Stimulated activated CD4-positive, alpha-beta T cell treated with anti-CD3 and anti-CD28 coated beads, Interleukin-4, amount 100 ng/mL, for 1 hour (primary cell): ENCODE measurements around the gene SURF6.
"Not testable (repeated sequence)": the region's sequence is repeated elsewhere in the genome, so short reads cannot be mapped to it uniquely, and the experiment has no call there.

Source experiments
- DNase-seq: peaks from one replicate; pipeline ENCODE4 v3.0.0-alpha.2; 2020

The SURF6 gene

DNA sequence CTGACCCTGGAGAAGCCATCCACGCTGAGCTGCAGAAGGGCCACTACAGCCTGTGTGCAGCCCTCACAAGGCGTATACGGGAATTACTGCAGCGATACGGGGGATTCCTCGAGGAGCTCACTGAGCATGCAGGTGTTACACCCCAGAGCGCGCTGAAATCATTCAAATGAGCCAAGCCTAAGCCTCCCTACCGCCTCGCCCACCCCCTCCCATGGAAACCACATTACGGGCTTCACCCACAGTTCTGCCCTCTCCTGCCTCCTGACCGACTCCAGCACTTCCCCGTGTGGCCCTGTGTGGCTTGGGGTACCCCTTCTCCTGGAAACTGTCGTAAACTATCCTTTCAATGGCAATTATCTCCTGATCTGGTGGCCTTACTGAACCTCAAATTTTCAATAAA, 13.3 kb downstream of the SURF6 start:
- no peak for DNase-seq

GRCh38 chr9:133321411-133321935, 14.5 kb downstream of the SURF6 start:
- DNase-seq: no peak

- no peak for DNase-seq
These were observed 15.5 kb downstream of the SURF6 start for GRCh38 chr9:133320421-133320881.

DNA sequence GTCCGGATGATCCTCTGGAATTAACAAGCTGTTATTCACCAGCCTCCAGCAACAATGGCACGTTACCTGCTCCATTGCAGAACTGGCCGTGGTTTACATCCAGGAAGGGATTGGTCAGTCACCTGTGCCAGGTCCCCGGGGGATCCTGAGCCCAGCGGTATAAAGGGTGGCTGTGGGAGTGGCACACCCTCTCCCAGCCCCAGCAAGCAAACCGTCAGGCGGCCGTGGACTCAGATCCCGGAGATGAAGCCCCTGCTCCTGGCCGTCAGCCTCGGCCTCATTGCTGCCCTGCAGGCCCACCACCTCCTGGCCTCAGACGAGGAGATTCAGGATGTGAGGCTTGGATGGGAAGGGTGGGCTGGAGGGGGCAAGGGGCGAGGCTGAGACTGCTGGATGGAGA, 18.4 kb downstream of the SURF6 start:
- DNase-seq: not testable (repeated sequence)

DNA sequence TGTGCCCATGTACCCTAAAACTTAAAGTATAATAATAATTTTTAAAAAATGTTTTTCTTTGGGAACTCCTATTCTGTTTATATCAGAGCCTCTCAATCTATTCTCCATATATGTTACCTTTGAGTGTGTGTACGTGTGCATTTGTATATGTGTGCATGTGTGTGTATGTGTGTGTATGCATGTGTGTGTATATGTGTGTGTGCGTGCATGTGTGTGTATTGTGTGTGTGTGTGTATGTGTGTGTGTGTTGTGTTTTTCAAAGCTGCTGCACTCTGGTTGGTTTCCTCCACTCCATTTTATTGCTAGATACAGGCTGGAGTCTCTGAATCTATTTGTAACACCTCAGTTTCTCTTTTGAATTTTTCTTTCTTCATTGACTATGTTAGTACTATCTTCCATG, 20.0 kb downstream of the SURF6 start:
- DNase-seq: no peak

DNA sequence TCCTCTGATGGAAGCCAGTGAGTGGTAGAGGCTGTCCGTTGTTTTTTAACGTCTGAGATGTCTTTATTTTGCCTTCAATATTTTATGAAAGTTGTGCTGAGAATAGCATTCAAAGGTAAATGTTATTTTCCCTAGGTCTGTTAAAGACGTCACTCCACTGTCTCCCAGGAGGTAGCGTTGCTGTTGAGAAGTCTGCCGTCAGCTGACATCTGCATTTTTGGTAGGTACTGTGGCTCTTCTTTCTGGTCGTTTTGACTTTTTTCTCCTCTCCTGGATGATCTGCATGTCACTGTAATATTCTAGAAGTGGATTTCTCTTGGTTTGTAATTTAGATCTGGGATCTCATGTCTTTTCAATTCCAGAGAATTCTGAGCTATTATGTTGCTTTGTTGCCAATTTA, 26.4 kb downstream of the SURF6 start:
- no peak for DNase-seq

DNA sequence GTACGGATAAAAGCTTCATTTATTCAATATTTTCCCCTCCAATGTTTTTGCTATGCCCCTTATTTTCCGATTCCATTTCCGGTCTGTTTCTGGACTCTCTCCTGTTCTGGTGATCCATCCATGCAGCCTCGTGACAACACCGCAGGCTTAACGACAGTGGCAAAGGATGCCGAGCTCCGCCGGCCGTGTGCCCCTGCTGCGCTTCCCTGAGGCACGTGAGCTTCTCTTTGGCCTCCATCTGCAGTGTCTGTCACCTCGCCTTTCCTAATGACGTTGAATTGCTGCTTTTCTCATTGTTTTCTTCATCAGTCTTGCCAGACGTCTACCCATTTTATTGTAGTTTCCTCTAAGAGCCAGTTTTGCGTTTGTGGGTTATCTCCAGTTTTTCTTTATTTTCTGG, 28.7 kb downstream of the SURF6 start:
- no peak for DNase-seq

GRCh38 chr9:133306242-133307204, 29.5 kb downstream of the SURF6 start:
- no peak for DNase-seq

DNA sequence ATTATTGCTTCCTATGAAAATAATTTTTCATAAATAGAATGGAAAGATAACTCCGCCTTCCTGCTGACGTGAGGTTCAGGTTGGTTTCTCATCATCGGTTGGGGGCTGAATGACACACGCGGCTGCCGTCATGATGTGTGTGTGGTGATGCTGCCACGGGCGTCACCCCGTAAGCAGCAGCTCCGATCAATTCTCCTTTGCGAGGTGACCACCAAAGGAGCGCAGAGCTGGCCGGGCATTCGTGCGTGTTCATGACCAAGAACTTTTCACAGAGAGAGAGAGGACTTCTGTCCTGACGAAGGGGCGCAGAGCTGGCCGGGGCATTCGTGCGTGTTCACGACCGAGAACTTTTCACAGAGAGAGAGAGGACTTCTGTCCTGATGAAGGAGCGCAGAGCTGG, 30.3 kb downstream of the SURF6 start:
- no peak for DNase-seq

- no peak for DNase-seq
These were observed 31.3 kb downstream of the SURF6 start for GRCh38 chr9:133304477-133305377.

DNA sequence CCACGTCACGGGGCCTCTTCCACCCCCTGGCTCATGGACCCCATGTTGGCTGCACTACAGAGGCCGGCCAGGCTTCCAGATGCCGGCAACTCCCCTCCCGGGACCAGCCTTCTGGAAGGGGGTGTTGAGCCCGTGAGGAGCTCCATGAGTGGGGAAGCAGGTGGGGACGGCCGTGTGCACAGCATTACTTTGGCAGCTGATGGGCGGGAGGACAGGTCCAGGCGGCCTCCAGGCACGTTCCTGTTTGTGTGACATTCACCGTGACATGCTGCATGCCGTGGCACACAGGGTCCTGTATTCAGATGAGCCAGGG, 31.9 kb downstream of the SURF6 start:
- DNase-seq: no peak

DNA sequence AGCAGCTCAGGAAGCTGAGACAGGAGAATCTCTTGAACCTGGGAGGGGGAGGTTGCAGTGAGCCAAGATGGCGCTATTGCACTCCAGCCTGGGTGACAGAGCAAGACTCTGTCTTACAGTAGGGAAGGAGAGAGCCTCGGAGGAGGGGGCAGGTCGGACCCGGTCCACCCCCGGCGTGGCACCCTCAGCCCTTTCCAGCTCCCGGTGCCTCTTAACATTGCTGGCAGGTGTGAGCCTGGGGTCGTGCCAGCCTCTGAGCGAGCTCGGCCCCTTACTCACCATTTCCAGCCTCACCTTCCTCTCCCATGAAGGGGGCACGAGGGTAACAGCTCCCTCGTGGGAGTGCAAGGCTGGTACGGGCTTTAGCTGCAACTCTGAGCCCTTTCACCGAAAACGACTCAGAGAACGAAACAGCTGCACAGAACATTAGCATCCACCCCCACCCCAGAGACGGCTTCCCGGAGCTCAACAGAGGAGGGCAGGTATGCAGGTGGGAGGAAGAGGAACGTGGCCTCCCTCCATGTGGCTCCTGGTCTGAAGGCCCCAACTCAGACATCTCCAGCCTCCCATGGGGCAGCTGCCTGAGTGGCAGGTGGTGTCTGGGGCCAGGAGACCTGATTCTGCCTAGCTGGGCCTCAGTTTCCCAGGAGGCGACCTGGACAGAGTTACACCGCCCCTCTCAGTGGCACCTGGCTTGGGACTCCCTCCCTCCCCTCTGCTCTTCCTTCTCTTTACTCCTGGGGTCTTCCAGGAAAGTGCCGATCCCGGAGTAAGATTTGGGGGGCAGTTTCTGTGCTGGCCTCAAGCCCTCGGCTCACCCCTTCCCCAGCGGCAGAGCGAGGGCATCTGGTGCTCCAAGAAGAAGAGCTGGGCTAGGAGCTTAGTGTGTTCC, 32.5 kb downstream of the SURF6 start:
- no peak for DNase-seq

GRCh38 chr9:133301253-133302230, 34.4 kb downstream of the SURF6 start:
- DNase-seq: no peak

DNA sequence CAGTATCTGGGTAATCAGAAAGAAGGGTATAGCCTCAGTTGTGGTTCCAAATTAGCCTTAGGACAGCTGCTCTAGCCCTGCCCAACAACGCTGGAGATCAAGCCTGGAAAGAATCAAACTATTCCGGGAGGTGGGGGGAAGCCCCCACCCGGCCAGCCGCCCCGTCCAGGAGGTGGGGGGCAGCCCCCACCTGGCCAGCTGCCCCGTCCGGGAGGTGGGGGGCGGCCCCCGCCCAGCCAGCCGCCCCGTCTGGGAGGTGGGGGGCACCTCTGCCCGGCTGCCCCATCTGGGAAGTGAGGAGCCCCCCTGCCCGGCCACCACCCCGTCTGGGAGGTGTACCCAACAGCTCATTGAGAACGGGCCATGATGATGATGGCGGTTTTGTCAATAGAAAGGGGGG, 36.0 kb downstream of the SURF6 start:
- DNase-seq: not testable (repeated sequence)

GRCh38 chr9:133294257-133294656, 41.7 kb downstream of the SURF6 start:
- no peak for DNase-seq

- DNase-seq: no peak
These were observed 45.2 kb downstream of the SURF6 start for GRCh38 chr9:133290751-133291302.

GRCh38 chr9:133286523-133286922, 49.5 kb downstream of the SURF6 start:
- no peak for DNase-seq

DNA sequence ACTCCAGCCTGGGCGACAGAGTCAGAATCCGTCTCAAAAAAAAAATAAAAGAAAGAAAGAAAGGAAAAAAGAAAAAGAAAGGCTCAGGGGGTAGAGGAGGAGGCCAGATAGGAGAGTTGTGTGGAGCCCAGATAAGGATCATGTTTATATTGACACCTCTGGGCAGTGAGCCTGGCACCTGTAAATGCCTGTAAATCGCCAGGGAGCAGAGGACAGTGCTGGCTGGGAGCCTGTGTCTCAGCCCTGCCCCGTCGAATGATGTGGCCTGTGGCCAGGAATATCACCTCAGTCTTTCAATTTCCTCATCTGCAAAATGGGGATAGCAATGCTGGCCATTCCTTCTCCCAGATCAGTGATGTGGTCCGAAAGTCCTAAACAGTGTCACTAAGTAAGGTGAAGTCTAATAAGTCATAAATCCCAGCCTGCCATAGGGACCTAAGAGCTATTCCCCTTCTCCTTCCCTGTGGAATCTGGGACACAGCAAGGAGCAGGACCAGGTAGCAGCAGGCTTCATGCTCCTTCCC, 50.7 kb downstream of the SURF6 start:
- DNase-seq: no peak

DNA sequence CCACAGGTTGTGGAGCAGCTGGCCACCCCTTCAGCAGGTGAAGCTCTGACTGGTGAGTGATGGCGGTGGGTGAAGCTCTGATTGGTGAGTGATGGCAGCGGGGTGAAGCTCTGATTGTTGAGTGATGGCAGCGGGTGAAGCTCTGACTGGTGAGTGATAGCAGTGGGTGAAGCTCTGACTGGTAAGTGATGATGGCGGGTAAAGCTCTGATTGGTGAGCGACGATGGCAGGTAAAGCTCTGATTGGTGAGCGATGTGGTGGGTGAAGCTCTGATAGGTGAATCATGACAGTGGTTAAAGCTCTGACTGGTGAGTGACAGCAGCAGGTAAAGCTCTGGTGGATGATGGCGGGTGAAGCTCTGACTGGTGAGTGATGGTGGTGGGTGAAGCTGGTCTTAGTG, 51.6 kb downstream of the SURF6 start:
- DNase-seq: no peak

DNA sequence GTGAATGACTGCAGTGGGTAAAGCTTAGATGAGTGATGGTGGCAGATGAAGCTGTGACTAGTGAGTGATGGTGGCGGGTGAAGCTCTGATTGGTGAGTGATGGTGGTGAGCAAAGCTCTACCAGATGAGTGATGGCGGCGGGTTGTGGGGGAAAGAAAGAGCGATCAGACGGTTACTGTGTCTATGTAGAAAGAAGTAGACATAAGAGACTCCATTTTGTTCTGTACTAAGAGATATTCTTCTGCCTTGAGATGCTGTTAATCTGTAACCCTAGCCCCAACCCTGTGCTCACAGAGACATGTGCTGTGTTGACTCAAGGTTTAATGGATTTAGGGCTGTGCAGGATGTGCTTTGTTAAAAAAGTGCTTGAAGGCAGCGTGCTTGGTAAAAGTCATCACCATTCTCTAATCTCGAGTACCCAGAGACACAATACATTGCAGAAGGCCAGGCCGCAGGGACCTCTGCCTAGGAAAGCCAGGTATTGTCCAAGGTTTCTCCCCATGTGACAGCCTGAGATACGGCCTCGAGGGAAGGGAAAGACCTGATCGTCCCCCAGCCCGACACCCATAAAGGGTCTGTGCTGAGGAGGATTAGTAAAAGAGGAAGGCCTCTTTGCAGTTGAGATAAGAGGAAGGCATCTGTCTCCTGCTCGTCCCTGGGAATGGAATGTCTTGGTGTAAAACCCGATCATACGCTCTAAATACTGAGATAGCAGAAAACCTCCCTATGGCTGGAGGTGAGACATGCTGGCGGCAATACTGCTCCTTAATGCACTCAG, 52.5 kb downstream of the SURF6 start:
- not testable (repeated sequence) for DNase-seq
